Fibroblast of lung (primary cell): ENCODE data around the gene SPATA19. TPM values are rescaled to one million over a fixed set of nuclear protein-coding genes. Genes with fewer than 3 reads are reported as not detected.

Source experiments
- DNase-seq, 2 donors: peaks; one replicate each; pipeline versions ENCODE4 v3.0.0 to v3.0.0-alpha.2; 2010; ENCODE audit warnings: low read depth in 2 of 2
- H2AFZ ChIP-seq: 2 replicates; pipeline ENCODE4 v1.5.1; 2012; ENCODE audit warnings: low read length, control low read depth, inconsistent platforms
- H3K27ac ChIP-seq: 2 replicates; pipeline ENCODE4 v1.5.1; 2011; ENCODE audit warnings: low read length, control low read depth; ENCODE audit not compliant: insufficient read depth
- H3K27me3 ChIP-seq: 2 replicates; pipeline ENCODE4 v1.5.1; 2011; ENCODE audit warnings: mild to moderate bottlenecking, low read length; ENCODE audit not compliant: control insufficient read depth, insufficient read depth
- H3K36me3 ChIP-seq: 2 replicates; pipeline ENCODE4 v1.5.1; 2011; ENCODE audit warnings: low read length; ENCODE audit not compliant: control insufficient read depth, insufficient read depth
- H3K4me1 ChIP-seq: 2 replicates; pipeline ENCODE4 v1.5.1; 2011; ENCODE audit warnings: low read length; ENCODE audit not compliant: control insufficient read depth, insufficient read depth; ENCODE audit errors: extremely low read depth
- H3K4me2 ChIP-seq: 2 replicates; pipeline ENCODE4 v1.5.1; 2011; ENCODE audit warnings: low read length, control low read depth; ENCODE audit not compliant: insufficient read depth; ENCODE audit errors: extremely low read depth
- H3K4me3 ChIP-seq, 4 experiments: fragments of 200-600 bp in 1 of 4; sonication (generic) in 1 of 4; replicated peaks in 1 of 4; 2 replicates each; pipeline ENCODE4 v1.5.1; 2011 to 2016; ENCODE audit warnings: low read length in 4 of 4, low read depth in 3 of 4, mild to moderate bottlenecking in 3 of 4, control low read depth in 2 of 4, inconsistent platforms in 1 of 4, mixed read lengths in 1 of 4; ENCODE audit not compliant: insufficient read depth in 1 of 4; ENCODE audit errors: control extremely low read depth in 1 of 4
- H3K79me2 ChIP-seq: 2 replicates; pipeline ENCODE4 v1.5.1; 2012; ENCODE audit warnings: mild to moderate bottlenecking, low read length, inconsistent platforms; ENCODE audit not compliant: control insufficient read depth, insufficient read depth
- H3K9ac ChIP-seq: 2 replicates; pipeline ENCODE4 v1.5.1; 2011; ENCODE audit warnings: mild to moderate bottlenecking, low read length, control low read depth; ENCODE audit not compliant: insufficient read depth
- H3K9me3 ChIP-seq: 2 replicates; pipeline ENCODE4 v1.5.1; 2012; ENCODE audit warnings: low read depth, low read length; ENCODE audit not compliant: control insufficient read depth, insufficient read depth
- H4K20me1 ChIP-seq: 2 replicates; pipeline ENCODE4 v1.5.1; 2011; ENCODE audit warnings: low read length; ENCODE audit not compliant: control insufficient read depth, insufficient read depth; ENCODE audit errors: extremely low read depth
- EZH2 ChIP-seq: IDR thresholded peaks from 2 replicates; pipeline ENCODE4 v1.5.1; 2012; ENCODE audit warnings: low read length, control low read depth, mild to moderate bottlenecking; ENCODE audit errors: missing control alignments
- polyA plus RNA-seq, 2 donors: library from polyadenylated mRNA; depleted of rRNA in 1 of 2; stranded (reverse) in 1 of 2; unstranded in 1 of 2; fragments of >200 nt; gene quantifications; 2 replicates each; pipeline ENCODE4 v1.2.1, GENCODE V29; 2011 to 2012; ENCODE audit warnings: missing spikeins in 1 of 2
- total RNA-seq: library from RNA; depleted of rRNA; stranded (reverse); fragments of >200 nt; gene quantifications from 2 replicates; pipeline ENCODE4 v1.2.1, GENCODE V29; 2014
- TF ChIP-seq, protein P1 (sequence below), 2 donors: IDR thresholded peaks in 1 of 2; conservative IDR thresholded peaks in 1 of 2; 1 replicate in 1 of 2; 2 replicates in 1 of 2; pipeline ENCODE4 v1.5.1; 2011 to 2012; ENCODE audit warnings: low read length in 2 of 2, control low read depth in 1 of 2, inconsistent platforms in 1 of 2, low read depth in 1 of 2, mild to moderate bottlenecking in 1 of 2

The SPATA19 gene
- total and polyA plus RNA-seq, 2 donors (not counting 1 experiment from before 2014, with no cell fraction given) = not detected

DNA sequence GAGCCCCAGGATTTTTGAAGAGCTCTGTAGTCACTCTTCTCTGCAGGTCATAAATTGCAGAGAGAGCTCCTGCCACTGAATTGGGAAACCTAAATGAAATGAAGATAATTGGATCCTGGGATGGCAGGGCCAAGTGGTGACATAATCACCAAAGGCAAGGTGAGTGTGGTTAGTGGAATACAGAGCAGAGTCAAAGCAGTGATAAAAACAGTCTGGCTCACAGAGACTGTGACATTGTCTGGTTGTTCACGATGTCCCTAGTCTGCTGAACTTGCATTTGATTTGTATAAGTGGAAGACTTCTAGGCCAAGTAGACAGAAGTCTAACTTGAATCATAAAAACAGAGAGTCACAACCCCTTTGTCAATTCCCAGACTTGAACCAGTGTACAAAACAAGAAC lies 26.8 kb upstream of the SPATA19 start:
- Histone ChIP-seq H3K27ac (no peak overlapping the region), H3K79me2 (no peaks in the 10 kb centered on the region), H4K20me1 (no peaks in the 10 kb centered on the region), H3K36me3 (no peaks in the 10 kb centered on the region), H3K4me2 (no peak overlapping the region), H3K9me3 (no peaks in the 10 kb centered on the region), H3K27me3 (no peaks in the 10 kb centered on the region), H2AFZ (no peak overlapping the region), H3K4me1 (no peaks in the 10 kb centered on the region), H3K9ac (no peak overlapping the region), H3K4me3 (no peak overlapping the region)
- no peak for TF ChIP-seq EZH2
- TF ChIP-seq, protein P1, sequence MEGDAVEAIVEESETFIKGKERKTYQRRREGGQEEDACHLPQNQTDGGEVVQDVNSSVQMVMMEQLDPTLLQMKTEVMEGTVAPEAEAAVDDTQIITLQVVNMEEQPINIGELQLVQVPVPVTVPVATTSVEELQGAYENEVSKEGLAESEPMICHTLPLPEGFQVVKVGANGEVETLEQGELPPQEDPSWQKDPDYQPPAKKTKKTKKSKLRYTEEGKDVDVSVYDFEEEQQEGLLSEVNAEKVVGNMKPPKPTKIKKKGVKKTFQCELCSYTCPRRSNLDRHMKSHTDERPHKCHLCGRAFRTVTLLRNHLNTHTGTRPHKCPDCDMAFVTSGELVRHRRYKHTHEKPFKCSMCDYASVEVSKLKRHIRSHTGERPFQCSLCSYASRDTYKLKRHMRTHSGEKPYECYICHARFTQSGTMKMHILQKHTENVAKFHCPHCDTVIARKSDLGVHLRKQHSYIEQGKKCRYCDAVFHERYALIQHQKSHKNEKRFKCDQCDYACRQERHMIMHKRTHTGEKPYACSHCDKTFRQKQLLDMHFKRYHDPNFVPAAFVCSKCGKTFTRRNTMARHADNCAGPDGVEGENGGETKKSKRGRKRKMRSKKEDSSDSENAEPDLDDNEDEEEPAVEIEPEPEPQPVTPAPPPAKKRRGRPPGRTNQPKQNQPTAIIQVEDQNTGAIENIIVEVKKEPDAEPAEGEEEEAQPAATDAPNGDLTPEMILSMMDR (conservative IDR thresholded peaks at IDR 0.05 in 1 of 2, IDR thresholded peaks at IDR 0.05 in 1 of 2; ENCODE audit: low read depth in 1 of 2, low read length in 2 of 2) = no peak
- DNase-seq = no peak

DNA sequence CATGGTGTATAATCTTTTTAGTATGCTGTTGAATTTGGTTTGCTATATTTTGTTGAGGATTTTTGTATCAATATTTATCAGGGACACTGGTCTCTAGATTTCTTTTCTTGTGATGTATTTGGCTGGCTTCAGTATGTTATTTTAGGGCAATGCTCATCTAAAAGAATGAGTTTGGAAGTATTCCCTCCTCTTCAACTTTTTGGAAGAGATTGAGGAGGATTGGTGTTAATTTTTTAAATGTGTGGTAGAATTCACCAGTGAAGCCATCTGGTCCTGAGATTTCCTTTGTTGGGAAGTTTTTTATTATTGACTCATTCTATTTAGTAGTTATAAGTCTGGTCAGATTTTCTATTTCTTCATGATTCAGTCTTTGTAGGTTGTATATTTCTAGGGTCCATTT lies 22.1 kb upstream of the SPATA19 start:
- Histone ChIP-seq H3K27me3 (no peaks in the 10 kb centered on the region), H4K20me1 (no peaks in the 10 kb centered on the region), H3K9ac (no peak overlapping the region), H2AFZ (no peak overlapping the region), H3K4me1 (no peaks in the 10 kb centered on the region), H3K4me3 (no peak overlapping the region), H3K4me2 (no peak overlapping the region), H3K36me3 (no peaks in the 10 kb centered on the region), H3K27ac (no peak overlapping the region), H3K9me3 (no peaks in the 10 kb centered on the region), H3K79me2 (no peaks in the 10 kb centered on the region)
- TF ChIP-seq, protein P1 (conservative IDR thresholded peaks at IDR 0.05 in 1 of 2, IDR thresholded peaks at IDR 0.05 in 1 of 2; ENCODE audit: low read depth in 1 of 2, low read length in 2 of 2) = no peak
- no peak for TF ChIP-seq EZH2
- DNase-seq = no peak

DNA sequence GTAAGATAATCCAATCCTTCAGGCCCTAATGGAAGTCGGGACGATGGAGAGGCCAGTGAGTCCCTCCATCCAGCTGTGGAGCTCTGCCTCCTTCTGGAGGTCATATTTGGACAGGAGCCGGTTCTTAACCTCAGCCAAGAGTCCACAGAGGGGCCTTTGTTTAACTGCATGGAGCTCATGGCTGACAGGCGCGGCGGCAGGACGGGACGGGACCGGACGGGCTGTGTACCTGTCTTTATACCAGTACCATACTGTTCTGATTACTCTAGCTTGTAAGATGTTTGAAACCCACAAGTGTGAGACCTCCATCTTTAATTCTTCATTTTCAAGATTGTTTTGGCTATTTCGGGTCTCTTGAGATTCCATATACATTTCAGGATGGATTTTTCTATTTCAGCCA lies 20.2 kb upstream of the SPATA19 start:
- no peaks in the 10 kb centered on the region for H3K9me3 ChIP-seq
- TF ChIP-seq EZH2 = no peak
- TF ChIP-seq, protein P1 (conservative IDR thresholded peaks at IDR 0.05 in 1 of 2, IDR thresholded peaks at IDR 0.05 in 1 of 2; ENCODE audit: low read depth in 1 of 2, low read length in 2 of 2) = no peak
- no peaks in the 10 kb centered on the region for H3K36me3 ChIP-seq
- H2AFZ ChIP-seq = no peak overlapping the region
- H3K27me3 ChIP-seq = no peaks in the 10 kb centered on the region
- H3K4me2 ChIP-seq = no peak overlapping the region
- no peaks in the 10 kb centered on the region for H4K20me1 ChIP-seq
- no peak overlapping the region for H3K4me3 ChIP-seq
- H3K79me2 ChIP-seq = no peaks in the 10 kb centered on the region
- no peak for DNase-seq
- H3K9ac ChIP-seq = no peak overlapping the region
- H3K4me1 ChIP-seq = no peaks in the 10 kb centered on the region
- H3K27ac ChIP-seq = no peak overlapping the region
